Cardiac muscle cell (in vitro differentiated cells and primary cell): ENCODE measurements around the gene RNF2. TPM values are rescaled to one million over a fixed set of nuclear protein-coding genes. Genes with fewer than 3 reads are reported as not detected.

Experiments used
- DNase-seq, 2 donors: peaks; one replicate each; pipeline versions ENCODE4 v3.0.0 to v3.0.0-alpha.2; 2010 to 2017; ENCODE audit warnings: low read depth in 1 of 2, low spot score in 1 of 2
- H3K27ac ChIP-seq: fragments of 200-600 bp; sonication (generic); 2 replicates; pipeline ENCODE4 v1.5.1; 2016
- H3K27me3 ChIP-seq: fragments of 200-600 bp; sonication (generic); 2 replicates; pipeline ENCODE4 v1.6.0; 2016; ENCODE audit warnings: control low read depth
- H3K36me3 ChIP-seq: fragments of 200-600 bp; sonication (generic); 2 replicates; pipeline ENCODE4 v1.5.1; 2016; ENCODE audit warnings: control low read depth
- H3K4me1 ChIP-seq: fragments of 200-600 bp; sonication (generic); 2 replicates; pipeline ENCODE4 v1.8.1; 2017; ENCODE audit warnings: low read depth, mild to moderate bottlenecking, mixed run types
- H3K4me3 ChIP-seq: fragments of 200-600 bp; sonication (generic); 2 replicates; pipeline ENCODE4 v1.5.1; 2016; ENCODE audit warnings: mild to moderate bottlenecking
- H3K9me3 ChIP-seq: fragments of 200-600 bp; sonication (generic); 2 replicates; pipeline ENCODE4 v1.5.1; 2017; ENCODE audit warnings: low read depth, mild to moderate bottlenecking, control low read depth
- polyA plus RNA-seq: library from polyadenylated mRNA; unstranded; fragments of >200 nt; fragmentation: Nextera tagmentation; extraction: Ambion mirVana; gene quantifications from 2 replicates; pipeline ENCODE4 v1.2.1, GENCODE V29; 2016
- total RNA-seq: library from RNA; depleted of rRNA; stranded (reverse); fragments of >200 nt; gene quantifications from 2 replicates; pipeline ENCODE4 v1.2.3, GENCODE V29; 2016
- TF ChIP-seq, protein P1 (sequence below): IDR thresholded peaks from 2 replicates; pipeline ENCODE4 v1.5.1; 2012; ENCODE audit warnings: low read depth, mild to moderate bottlenecking, low read length

Gene RNF2
- total and polyA plus RNA-seq, 2 experiments from 2014 or later: 20.0 to 27.4 TPM

DNA sequence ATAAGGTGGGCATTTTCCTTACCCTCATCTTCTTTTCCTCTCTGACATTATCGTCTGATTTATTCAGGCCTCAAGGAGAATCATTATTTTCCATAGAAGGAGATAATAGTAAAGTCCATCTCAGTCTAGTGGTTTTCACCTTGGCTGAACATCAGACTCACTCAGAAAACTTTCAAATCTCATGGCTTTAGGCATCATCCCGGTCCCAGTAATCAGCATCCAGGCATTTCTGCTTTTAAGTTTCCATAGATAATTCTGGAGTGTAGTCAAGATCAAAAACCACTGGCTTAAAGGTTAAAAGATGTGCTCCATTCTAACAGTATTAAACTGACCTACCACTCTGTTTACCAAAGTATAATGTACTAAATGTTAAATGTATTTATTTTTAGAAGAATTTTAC lies 49.4 kb downstream of the RNF2 start:
- H3K27ac ChIP-seq: no peak overlapping the region
- DNase-seq: no peak
- TF ChIP-seq, protein P1, sequence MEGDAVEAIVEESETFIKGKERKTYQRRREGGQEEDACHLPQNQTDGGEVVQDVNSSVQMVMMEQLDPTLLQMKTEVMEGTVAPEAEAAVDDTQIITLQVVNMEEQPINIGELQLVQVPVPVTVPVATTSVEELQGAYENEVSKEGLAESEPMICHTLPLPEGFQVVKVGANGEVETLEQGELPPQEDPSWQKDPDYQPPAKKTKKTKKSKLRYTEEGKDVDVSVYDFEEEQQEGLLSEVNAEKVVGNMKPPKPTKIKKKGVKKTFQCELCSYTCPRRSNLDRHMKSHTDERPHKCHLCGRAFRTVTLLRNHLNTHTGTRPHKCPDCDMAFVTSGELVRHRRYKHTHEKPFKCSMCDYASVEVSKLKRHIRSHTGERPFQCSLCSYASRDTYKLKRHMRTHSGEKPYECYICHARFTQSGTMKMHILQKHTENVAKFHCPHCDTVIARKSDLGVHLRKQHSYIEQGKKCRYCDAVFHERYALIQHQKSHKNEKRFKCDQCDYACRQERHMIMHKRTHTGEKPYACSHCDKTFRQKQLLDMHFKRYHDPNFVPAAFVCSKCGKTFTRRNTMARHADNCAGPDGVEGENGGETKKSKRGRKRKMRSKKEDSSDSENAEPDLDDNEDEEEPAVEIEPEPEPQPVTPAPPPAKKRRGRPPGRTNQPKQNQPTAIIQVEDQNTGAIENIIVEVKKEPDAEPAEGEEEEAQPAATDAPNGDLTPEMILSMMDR: no peak
- no peaks in the 10 kb centered on the region for H3K4me1 ChIP-seq
- H3K9me3 ChIP-seq: no peaks in the 10 kb centered on the region
- H3K4me3 ChIP-seq: no peak overlapping the region
- H3K27me3 ChIP-seq: no peaks in the 10 kb centered on the region
- peaks cover 17% of the 10 kb centered on the region for H3K36me3 ChIP-seq

DNA sequence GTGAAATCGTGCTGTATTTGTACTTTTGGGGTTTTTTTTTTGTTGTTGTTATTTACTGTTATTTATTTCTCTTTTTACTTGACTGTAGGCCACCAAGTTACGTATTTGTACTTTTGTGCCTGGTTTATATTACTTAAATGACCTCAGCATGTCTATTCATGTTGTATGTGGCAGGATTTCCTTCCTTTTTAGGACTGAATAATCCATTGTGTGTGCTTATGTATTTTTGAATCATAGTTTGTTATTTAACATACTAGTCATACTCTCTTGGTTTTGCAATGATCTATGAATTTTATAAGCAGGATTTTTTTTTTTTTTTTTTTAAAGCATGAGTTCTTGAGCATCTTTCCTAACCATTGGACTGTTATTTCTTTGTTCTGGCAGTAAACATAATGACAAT lies 51.2 kb downstream of the RNF2 start:
- Histone ChIP-seq H3K9me3 (no peaks in the 10 kb centered on the region), H3K4me1 (no peaks in the 10 kb centered on the region), H3K27me3 (no peaks in the 10 kb centered on the region), H3K36me3 (peaks cover 18% of the 10 kb centered on the region), H3K4me3 (no peak overlapping the region), H3K27ac (no peak overlapping the region)
- no peak for DNase-seq
- TF ChIP-seq, protein P1: no peak

DNA sequence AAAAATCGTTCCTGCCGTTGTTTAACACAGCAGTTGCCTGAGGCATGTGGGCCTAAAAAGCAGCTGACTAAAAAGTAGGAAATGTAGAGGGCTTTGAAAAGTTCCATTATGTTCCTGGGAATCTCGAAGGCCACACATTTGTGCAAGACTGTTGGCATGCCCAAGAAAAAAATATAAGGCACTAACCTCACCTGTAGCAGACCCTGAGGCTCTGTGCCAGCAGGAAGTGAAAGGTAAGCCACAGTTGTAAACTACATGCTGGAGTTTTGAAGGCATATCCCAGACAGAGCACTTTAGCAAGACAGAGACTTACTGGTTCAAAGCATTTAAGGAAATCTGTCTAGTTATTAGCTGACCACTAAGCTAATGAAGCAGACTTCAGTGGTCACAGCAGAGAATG lies 58.7 kb downstream of the RNF2 start:
- TF ChIP-seq, protein P1: no peak
- peaks cover 6% of the 10 kb centered on the region for H3K36me3 ChIP-seq
- no peaks in the 10 kb centered on the region for H3K9me3 ChIP-seq
- H3K27ac ChIP-seq: no peak overlapping the region
- no peak for DNase-seq
- no peak overlapping the region for H3K4me3 ChIP-seq
- no peaks in the 10 kb centered on the region for H3K4me1 ChIP-seq
- H3K27me3 ChIP-seq: no peaks in the 10 kb centered on the region

DNA sequence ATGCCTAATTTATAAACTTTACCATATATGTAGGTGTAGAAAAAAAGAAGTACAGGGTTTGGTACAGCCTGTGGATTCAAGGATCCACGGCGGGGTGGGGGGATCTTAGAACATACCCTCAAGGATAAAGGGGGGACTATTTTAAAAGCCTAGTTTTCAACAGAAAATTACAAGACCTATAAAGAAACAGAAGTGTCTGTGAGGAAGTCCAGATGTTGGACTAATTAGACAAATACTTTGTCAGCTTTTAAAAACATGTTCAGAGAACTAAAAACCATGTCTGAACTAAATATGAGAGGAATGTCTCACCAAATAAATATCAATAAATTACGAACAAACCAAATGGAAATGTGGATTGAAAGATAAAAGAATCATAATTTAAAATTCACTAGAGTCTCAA lies 59.8 kb downstream of the RNF2 start:
- TF ChIP-seq, protein P1: no peak

DNA sequence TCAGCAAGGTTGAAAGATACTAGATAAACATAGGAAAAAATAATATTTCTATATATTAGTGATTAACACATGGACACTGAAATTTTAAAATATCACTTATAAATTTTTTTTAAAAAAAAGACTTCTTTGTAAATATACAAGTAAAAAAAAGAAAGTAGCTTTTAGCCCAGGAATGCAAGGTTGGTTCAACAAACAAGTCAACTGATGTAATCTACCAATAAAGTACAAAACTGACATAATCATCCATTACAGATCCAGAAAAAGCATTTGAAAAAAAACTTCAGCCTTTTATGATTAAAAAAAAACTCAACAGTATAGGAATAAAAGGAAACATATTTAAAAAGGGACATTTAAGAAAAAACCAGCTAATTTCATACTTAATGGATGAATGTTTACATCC lies 63.0 kb downstream of the RNF2 start:
- Histone ChIP-seq H3K27ac (no peak overlapping the region), H3K4me3 (no peak overlapping the region), H3K9me3 (no peaks in the 10 kb centered on the region), H3K36me3 (no peaks in the 10 kb centered on the region), H3K4me1 (no peaks in the 10 kb centered on the region), H3K27me3 (no peaks in the 10 kb centered on the region)
- TF ChIP-seq, protein P1: no peak
- peak in 1 of 2 donors; percentile 9 for DNase-seq

More for the DNA sequence above, 59.8 kb downstream of the RNF2 start:
- H3K9me3 ChIP-seq: no peaks in the 10 kb centered on the region
- DNase-seq: no peak
- no peak overlapping the region for H3K4me3 ChIP-seq
- H3K4me1 ChIP-seq: no peaks in the 10 kb centered on the region
- no peaks in the 10 kb centered on the region for H3K27me3 ChIP-seq
- no peak overlapping the region for H3K27ac ChIP-seq
- H3K36me3 ChIP-seq: no peaks in the 10 kb centered on the region

DNA sequence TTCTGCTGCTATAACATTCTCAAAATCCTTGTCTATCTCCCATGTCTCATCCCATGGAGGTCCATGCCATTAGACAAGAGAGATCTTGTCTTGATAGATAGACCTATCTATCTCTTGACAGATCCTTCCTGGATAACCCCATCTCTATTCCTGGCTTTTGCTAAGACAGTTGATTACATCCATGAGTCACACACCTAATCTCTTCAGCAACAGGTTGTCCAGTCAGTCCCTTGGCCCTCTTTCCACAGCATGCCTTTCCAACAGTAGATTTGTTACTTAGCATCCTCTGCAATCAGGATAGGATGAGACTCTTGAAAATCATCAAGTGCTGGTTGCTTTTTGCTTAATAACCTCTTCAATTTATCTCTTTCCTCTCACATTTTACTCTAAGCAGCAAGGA lies 64.8 kb downstream of the RNF2 start:
- no peaks in the 10 kb centered on the region for H3K27me3 ChIP-seq
- no peak overlapping the region for H3K27ac ChIP-seq
- no peaks in the 10 kb centered on the region for H3K36me3 ChIP-seq
- no peaks in the 10 kb centered on the region for H3K4me1 ChIP-seq
- H3K4me3 ChIP-seq: no peak overlapping the region
- TF ChIP-seq, protein P1: no peak
- DNase-seq: no peak
- no peaks in the 10 kb centered on the region for H3K9me3 ChIP-seq
